ENCODE data around the gene VPS25.

- TF ChIP-seq, protein P1, sequence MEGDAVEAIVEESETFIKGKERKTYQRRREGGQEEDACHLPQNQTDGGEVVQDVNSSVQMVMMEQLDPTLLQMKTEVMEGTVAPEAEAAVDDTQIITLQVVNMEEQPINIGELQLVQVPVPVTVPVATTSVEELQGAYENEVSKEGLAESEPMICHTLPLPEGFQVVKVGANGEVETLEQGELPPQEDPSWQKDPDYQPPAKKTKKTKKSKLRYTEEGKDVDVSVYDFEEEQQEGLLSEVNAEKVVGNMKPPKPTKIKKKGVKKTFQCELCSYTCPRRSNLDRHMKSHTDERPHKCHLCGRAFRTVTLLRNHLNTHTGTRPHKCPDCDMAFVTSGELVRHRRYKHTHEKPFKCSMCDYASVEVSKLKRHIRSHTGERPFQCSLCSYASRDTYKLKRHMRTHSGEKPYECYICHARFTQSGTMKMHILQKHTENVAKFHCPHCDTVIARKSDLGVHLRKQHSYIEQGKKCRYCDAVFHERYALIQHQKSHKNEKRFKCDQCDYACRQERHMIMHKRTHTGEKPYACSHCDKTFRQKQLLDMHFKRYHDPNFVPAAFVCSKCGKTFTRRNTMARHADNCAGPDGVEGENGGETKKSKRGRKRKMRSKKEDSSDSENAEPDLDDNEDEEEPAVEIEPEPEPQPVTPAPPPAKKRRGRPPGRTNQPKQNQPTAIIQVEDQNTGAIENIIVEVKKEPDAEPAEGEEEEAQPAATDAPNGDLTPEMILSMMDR (IDR thresholded peaks at IDR 0.05; ENCODE audit: low read depth, low read length, poor library complexity, severe bottlenecking) = no peak
- no peak for TF ChIP-seq EZH2phosphoT487 (IDR thresholded peaks at IDR 0.05; ENCODE audit: borderline replicate concordance, low read length)
Measured at GRCh38 chr17:42760652-42761581, 12.3 kb upstream of the VPS25 start, which contains the start of gene RAMP2.
